ENCODE data around the gene IPO7. TPM values are rescaled to one million over a fixed set of nuclear protein-coding genes. Genes with fewer than 3 reads are reported as not detected.

IPO7 gene
- total RNA-seq, 4 donors from 2014 or later = 54.1 to 114 (median 75.5) TPM

DNA sequence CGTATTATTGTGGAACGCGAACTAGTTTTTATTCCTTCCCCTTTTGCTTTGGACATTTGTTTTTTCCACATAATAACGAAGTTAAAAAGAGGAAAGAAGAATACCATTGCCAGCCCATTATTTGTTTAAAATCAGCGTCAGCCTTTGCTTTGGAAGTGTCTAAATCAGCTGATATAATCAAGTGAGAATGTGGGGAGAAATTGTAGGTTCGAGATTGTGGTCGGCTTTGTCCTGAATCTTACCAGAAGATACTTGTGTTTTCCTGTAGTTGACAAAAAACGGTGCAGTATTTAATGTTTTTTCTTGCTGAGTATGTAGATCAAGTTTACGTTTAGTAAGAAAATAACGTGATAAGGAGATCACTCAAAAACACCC, 77.3 kb downstream of the IPO7 start:
- TF ChIP-seq, protein P1, sequence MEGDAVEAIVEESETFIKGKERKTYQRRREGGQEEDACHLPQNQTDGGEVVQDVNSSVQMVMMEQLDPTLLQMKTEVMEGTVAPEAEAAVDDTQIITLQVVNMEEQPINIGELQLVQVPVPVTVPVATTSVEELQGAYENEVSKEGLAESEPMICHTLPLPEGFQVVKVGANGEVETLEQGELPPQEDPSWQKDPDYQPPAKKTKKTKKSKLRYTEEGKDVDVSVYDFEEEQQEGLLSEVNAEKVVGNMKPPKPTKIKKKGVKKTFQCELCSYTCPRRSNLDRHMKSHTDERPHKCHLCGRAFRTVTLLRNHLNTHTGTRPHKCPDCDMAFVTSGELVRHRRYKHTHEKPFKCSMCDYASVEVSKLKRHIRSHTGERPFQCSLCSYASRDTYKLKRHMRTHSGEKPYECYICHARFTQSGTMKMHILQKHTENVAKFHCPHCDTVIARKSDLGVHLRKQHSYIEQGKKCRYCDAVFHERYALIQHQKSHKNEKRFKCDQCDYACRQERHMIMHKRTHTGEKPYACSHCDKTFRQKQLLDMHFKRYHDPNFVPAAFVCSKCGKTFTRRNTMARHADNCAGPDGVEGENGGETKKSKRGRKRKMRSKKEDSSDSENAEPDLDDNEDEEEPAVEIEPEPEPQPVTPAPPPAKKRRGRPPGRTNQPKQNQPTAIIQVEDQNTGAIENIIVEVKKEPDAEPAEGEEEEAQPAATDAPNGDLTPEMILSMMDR (IDR thresholded peaks at IDR 0.05; ENCODE audit: low read depth) = no peak

DNA sequence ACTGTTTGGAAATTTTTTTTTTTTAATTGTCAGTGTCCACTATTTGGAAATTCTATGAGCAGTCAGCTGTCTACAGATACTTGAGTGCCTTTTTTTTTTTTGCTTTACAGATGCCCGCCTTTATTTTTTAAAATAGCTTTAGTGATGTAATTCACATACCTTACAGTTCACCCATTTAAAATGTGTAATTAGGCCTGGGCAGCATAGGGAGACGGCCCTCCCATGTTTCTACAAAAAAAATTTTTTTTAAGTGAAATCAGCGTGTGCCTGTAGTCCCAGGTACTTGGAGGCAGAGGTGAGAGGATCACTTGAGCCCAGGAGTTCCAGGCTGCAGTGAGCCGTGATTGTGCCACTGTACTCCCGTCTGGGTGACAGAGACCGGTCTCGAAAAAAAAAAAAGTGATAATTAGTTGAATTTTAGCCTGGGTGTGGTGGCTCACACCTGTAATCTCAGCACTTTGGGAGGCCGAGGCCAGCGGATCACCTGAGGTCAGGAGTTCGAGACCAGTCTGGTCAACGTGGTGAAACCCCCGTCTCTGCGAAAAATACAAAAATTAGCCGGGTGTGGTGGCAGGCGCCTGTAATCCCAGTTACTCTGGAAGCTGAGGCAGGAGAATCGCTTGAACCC, 77.8 kb downstream of the IPO7 start:
- TF ChIP-seq, protein P1 (IDR thresholded peaks at IDR 0.05; ENCODE audit: low read depth) = no peak

DNA sequence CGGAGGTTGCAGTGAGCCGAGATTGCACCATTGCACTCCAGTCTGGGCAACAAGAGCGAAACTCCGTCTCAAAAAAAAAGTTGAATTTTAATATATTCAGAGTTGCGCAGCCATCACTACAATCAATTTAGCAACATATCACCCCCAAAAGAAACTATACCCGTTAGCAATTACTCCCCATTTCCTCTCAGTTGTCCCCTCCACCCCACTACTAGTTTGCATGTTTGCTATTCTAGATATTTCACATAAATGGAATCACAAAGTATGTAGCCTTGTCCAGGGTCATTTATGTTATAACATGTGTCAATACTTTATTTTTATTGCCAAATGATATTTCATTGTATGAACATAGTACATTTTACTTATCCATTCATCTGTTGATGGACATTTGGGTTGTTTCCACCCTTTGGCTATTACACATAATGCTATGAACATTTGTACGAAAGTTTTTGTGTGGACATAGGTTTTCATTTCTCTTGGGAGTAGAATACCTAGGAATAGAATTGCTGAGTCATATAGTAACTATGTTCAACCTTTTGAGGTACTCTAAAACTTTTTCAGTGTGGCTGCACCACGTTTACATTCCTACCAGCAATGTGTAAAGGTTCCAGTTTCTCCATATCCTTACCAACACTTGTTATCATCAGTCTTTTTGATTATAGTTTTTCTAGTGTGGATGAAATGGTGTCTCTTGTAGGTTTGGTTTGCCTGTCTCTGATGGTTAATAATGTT, 78.5 kb downstream of the IPO7 start:
- TF ChIP-seq, protein P1 (IDR thresholded peaks at IDR 0.05; ENCODE audit: low read depth) = no peak

DNA sequence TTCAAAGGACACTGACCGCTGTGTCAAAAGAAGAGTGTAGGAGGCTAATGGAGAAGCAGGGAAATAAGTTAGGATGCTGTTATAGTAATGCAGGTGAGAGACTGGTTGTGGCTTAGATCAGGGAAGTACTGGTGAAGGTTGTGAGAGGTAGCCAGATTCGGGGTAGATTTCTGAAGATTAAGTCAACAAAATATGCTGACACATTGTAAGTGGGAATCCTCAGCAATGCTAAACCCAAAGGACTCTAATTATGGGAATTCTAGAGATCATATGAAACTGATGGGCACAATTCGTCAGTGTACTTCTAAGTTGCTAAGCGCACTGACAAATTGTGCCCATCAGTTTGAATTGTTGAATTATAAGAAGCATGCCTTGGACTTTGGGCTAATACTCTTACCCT, 86.3 kb downstream of the IPO7 start:
- TF ChIP-seq, protein P1 (IDR thresholded peaks at IDR 0.05; ENCODE audit: low read depth) = no peak

DNA sequence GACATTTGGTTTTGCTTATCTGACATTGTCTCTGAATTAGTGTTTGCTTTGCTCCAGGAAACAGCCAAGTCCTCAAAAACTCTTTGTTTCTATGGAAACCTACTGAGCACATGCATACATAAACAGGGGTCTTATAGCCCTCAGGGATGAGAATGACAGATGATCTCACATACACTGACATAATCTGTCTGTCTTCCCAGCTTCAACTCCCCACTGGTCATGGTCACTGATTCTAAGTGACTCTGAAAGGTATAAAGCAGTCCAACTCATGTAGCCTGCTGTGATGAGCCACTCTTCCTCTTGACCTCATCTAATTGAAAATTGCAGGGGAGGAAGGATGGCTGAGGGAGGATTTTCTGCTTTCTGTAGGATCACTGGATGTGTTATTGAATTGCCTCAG, 89.0 kb downstream of the IPO7 start:
- TF ChIP-seq, protein P1 (IDR thresholded peaks at IDR 0.05; ENCODE audit: low read depth) = no peak

DNA sequence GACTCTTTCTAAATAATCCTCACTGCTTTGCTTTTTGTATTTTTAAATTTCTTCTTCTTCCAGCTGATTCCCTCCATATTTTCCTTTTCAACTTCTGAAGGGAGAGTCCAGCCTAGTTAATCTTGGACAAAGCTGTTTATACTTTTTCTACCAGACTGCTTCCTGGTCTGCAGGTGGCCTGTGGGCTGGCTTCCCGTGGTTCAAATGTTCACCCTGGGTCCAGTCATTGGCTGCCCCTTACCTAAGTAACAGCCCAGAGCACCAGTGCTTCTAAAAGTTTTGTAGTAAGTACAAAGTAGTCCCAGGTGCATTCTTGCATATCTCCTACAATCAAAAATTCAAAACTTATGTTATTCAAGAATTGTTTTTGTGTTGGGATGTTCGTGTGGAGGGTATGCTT, 95.4 kb downstream of the IPO7 start:
- TF ChIP-seq, protein P1 (IDR thresholded peaks at IDR 0.05; ENCODE audit: low read depth) = no peak

DNA sequence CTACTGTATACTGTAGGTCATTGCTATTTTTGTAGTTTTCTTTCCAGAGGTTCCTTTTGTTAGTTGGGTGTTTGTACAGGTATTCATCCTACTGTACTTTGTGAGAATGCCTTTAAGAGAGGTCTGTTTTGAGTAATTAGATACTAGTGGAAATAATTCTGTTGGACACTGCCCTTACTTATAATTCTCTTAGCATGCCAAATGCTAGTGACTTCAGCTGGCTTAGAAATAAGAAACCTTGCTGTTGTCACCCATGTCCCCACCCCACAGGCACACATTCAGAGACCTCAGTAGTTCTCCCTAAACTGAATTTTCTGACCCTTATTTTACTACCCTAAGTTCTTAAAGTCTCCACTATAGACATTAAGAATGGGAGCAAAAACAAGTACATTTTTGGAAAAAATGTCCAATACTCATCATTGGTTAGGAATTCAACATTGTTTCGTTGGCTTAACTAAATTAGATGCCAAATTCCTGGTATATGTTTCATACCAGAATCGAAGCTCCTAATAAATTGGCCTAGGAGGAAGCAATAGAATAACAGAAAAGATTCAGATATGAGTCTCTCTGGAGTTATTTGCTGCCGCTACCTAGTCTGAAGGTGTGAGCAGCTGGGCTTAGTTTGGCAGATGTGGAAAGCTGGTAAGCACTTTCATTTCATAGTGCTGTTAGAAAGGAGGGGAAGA, 104.8 kb downstream of the IPO7 start:
- TF ChIP-seq, protein P1 (IDR thresholded peaks at IDR 0.05; ENCODE audit: low read depth) = no peak
